HG03565 (cell line): ENCODE results near the gene ARMH1.
"Not testable (repeated sequence)": the region's sequence is repeated elsewhere in the genome, so short reads cannot be mapped to it uniquely, and the experiment has no call there.

Experiments
- ATAC-seq: cut with Tn5 transposase; IDR thresholded peaks from one replicate; pipeline ENCODE4 v1.9.1; 2021; ENCODE audit warnings: mild to moderate bottlenecking, moderate library complexity; ENCODE audit not compliant: unreplicated experiment

The ARMH1 gene

GRCh38 chr1:44719318-44719717 lies 44.8 kb downstream of the ARMH1 start:
- ATAC-seq = no peak

- no peak for ATAC-seq
Measured at GRCh38 chr1:44720281-44720680, 45.8 kb downstream of the ARMH1 start.

GRCh38 chr1:44721485-44722361 lies 47.2 kb downstream of the ARMH1 start:
- ATAC-seq = peak; percentile 50

DNA sequence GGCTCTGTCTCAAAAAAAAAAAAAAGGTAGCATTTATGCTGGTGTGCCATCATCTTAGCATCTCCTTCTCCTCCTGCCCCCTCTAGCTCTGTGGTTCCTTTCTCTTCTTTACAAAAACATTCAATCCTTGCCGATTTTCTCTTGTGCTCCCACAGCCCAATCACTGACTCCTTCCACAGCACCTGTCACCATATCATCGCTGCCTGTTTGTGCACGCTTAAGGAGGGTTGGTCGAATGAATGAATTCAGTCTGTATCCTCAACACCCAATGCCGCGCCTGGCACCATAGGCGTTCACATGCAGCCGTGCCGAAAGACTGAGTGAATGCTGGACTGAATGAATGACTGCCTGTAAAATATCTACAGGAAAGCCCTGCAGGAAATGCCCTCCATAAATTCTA lies 48.5 kb downstream of the ARMH1 start:
- ATAC-seq = no peak

DNA sequence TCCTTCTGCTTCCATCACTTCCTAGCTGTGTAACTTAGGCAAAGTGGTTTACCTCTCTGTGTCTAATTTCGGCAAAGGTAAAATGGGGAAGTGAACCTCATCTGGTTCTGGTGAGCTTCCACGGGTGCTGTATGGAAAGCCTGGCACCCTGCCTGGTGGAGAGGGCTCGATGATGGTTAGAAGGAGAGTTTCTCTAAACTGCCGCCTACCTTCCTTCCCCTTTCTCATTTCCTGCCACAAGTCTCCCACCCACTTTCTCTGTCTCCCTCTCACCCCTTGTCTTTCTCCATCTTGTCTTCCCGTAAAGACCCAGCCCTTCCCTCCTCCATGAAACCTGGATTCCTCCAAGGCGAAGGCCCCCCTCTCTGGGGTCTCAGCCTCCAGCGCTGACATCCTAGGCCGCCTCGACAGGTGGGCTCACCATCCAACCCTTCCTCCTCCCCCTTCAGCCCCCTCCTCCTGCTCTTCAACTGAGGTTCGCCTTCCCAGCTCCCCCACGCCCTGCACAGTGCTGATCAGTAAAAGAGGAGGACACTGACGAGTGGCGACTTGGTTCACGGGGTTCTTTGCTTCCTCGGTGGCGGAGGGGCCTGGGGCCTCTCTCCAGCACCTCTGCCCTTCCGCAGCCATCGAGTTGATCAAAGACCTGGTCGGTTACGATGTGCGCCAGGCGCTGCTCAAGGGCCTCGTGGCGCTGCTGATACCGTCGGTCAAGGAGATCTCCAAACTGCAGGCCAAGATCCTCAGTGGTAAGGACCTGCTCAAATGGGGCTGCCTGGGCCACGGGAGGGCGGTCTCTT lies 49.2 kb downstream of the ARMH1 start:
- no peak for ATAC-seq

DNA sequence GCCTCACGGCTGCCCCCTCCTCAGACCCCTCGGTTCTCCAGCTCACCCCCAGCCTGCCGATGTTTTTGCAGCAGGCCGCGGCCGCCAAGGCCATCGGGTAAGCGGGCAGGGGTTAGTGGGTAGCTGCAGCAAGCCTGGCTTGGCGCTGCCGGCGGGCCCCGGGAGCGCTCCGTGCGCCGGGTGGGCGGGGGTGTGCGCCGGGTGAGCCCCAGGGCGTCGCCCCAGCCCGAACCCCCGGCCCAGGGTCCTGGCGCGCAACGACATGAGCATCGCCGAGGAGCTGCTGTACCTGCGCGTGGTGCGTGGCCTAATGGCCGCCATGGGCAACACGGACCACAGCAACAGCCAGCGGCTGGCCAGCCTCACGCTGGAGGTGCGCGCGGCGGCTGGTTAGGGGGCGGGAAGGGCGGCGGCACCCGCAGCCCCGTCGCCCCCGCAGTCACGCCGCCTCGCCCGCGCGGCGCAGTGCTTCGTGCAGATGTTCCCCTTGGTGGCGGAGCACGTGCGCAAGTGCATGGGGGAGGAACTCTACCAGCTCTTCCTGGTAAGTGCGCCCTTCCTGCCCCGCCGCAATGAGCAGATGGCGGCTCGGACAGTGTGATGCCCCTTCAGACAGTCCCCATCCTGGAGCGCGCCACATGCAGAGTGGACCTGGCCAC lies 49.9 kb downstream of the ARMH1 start:
- ATAC-seq = no peak

GRCh38 chr1:44724955-44725698 lies 50.6 kb downstream of the ARMH1 start:
- no peak for ATAC-seq

DNA sequence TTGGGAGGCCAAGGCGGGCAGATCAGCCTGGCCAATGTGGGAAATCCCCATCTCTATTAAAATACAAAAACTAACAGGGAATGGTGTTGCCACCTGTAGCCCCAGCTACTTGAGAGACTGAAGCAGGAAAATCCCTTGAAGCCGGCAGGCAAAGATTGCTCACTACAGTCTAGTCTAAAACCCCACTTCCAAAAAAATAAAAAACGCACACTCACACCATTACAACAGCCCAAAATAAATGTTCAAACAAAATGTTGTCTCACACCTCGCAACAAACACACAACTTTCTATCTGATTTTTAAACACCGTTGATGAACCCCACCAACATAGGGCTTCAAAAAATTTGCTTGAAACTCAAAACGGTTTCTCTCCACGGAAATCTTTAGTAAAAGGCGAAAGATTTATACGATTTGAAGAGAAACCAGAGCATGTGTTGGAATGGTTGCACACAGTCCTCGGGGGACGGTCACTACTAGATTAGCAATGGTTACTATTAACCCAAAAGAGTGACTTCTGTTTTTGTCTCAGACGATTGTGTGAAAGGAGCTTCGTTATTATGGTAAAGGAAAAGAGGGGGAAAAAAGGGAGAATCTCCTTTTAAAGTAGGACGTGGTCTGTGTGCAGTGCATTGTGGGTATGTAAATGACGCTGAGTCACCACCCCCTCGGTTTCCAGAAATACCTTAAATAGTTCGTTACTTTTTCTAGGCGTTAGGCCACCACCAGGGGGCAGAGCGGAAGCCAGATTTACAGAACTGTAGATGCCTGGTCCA lies 56.4 kb downstream of the ARMH1 start, which contains the start of gene RNU5D-1:
Gene RNU5D-1, minus strand, starts transcription at position 430 of the 772 bp plus-strand sequence.
- peak; percentile 65 for ATAC-seq

- no peak for ATAC-seq
Measured at GRCh38 chr1:44733365-44733764, 58.9 kb downstream of the ARMH1 start.

GRCh38 chr1:44733784-44734183 lies 59.3 kb downstream of the ARMH1 start:
- ATAC-seq = no peak

GRCh38 chr1:44735992-44736391 lies 61.5 kb downstream of the ARMH1 start:
- ATAC-seq = no peak

DNA sequence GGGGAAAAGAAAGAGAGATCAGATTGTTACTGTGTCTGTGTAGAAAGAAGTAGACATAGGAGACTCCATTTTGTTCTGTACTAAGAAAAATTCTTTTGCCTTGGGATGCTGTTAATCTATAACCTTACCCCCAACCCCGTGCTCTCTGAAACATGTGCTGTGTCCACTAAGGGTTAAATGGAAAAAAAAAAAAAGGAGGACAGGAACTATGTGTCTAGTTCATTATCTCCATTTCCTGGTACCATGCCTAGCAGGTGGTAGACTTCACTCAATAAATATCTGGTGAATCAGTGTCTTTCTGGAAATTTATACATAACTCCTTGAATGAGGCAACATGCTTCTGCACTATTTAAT lies 64.4 kb downstream of the ARMH1 start:
- ATAC-seq = not testable (repeated sequence)

DNA sequence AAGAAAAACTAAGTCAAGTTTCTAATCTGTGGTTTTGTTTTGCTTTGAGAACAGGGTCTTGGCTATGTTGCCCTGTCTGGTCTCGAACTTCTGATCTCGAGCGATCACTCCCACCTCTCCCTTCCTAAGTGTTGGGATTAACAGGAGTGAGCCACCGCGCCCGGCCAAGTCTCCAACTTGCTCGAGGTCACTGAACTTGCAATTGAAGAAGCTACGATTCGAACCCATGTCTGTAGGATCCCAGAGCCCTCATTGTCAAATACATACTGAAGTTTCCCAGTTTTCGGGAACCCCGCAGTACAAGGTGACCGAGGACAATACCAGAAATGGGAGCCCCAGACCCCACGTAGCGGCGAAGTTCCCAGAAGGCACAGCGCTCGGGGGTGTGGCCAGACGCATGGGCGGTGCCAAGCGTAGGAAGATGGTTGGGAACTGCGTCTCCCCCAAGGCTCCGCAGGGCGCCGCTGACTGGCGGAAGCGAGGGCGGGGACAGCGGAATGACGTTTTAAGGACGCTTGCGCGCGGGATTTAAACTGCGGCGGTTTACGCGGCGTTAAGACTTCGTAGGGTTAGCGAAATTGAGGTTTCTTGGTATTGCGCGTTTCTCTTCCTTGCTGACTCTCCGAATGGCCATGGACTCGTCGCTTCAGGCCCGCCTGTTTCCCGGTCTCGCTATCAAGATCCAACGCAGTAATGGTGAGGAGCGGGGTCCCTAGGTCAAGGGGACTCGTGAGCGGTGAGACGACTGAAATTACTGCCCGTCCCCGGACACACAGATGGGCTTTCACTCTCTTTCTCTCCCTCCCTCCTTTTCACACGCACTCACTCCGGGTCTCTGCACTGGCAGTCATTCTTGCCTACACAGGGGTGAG lies 65.0 kb downstream of the ARMH1 start, which contains the start of gene KIF2C:
Gene KIF2C, plus strand, starts transcription at position 531 of the 872 bp plus-strand sequence. Its CDS starts 96 bp downstream, at position 627.
- peak; percentile 100 for ATAC-seq

DNA sequence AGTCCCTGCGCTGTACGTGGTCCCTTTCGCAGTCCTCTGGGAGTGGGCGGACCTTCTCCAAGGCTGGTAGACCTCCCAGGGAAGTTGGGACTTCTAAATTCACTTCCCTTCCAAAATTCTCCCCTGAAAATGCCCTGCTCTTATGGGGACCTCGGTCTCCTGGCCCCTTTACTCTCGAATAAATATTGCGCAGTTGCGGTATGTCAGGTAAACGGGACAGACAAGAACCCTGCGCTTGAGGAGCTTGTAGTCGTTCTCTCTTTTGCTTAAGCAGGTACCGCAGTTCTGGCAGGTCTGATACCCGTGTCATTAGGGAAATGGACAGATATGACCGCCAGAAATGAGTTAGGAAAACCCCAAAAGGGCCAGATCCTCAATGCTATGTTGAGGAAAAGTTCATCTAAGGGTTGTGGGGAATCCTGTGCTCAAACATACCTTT lies 65.7 kb downstream of the ARMH1 start:
- ATAC-seq = no peak

GRCh38 chr1:44743211-44743610 lies 68.7 kb downstream of the ARMH1 start:
- no peak for ATAC-seq

DNA sequence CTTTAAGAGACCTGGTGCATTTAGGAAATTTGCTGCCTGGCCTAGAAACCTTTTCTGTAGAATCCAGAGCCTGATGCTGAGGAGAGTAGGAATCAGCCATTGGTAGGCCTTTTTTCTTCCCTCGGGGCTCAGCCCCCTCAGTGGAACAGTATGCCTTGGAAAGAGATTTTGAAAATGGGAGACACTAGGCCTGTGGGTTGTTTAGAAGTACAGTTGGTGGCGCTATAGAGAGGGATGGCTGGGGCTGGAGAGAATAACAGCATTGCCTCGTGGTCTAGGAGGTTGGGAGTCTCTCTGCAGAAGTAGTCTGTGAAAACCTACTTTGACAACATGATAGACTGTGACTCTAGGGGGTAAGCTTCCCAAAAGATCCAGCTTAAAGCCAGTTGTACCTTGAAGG lies 73.4 kb downstream of the ARMH1 start:
- no peak for ATAC-seq

DNA sequence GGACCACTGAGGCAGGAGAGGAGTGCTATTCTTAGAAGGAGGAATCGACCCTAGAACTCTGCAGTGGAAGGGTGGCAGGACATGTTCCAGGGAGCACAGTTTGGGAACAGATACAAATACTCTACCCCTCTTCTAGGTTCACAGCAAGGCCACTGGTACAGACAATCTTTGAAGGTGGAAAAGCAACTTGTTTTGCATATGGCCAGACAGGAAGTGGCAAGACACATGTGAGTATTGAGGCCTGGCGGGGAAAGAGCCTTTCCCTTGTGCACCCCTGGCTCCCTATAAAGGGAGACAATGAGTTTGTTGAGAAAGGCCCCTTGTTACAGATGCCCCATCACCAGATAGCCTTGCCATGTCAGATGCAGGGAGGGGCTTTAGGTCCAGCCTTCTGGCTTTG lies 82.9 kb downstream of the ARMH1 start:
- no peak for ATAC-seq

DNA sequence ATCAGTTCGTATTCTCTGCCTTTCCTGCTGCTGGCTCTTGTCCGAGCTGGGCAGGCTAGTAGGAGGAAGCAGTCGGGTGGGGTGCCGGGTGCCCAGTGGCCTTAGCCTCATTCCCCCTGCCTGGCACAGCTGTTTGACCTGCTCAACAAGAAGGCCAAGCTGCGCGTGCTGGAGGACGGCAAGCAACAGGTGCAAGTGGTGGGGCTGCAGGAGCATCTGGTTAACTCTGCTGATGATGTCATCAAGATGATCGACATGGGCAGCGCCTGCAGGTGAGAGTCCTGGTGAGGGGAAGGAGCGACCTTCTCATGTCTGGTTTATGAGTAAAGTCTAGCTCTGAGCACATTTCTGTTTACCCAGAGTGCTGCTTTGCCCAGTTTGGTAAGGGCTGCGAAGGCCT lies 84.6 kb downstream of the ARMH1 start:
- ATAC-seq = no peak

DNA sequence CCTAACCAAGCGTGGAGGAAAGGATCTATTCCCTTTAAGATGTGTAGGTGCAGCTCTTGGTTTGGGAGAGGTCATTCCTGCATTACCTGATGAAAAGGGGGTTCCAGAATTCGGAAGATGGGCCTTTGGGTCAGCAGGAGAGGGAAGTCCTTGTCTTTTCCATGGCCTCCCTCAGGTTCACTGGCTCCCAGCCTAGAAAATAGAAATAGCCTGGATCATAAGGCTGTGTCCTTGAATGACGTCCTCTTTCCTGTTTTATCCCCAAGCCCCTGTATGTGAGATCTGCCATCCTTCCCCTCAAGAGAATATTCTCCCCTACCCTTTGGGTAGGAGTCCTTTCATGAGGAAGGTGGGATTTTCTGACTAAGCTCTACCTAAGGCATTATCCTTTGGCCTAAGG lies 86.4 kb downstream of the ARMH1 start:
- ATAC-seq = no peak
